Epidermal melanocyte (primary cell): ENCODE results near the gene AKNAD1.
A peak's percentile ranks its signal among the peaks of the same experiment; 100 is the strongest.
"Not testable (repeated sequence)": the region's sequence is repeated elsewhere in the genome, so short reads cannot be mapped to it uniquely, and the experiment has no call there.

Experiments
- DNase-seq: peaks from one replicate; pipeline ENCODE4 v3.0.0; 2011; ENCODE audit warnings: low spot score; ENCODE audit not compliant: insufficient read length

Gene AKNAD1

GRCh38 chr1:108856994-108857393 is at the start of gene AKNAD1:
Gene AKNAD1, minus strand, starts transcription at chr1:108857094. Its CDS starts 4,430 bp downstream, at chr1:108852664.
- no peak for DNase-seq

GRCh38 chr1:108901106-108901505 is 44.2 kb upstream of the AKNAD1 start:
- DNase-seq, result no peak

- peak; percentile 36 for DNase-seq
These were observed 41.2 kb upstream of the AKNAD1 start for GRCh38 chr1:108897865-108898720.

- DNase-seq, result no peak
These were observed 39.6 kb upstream of the AKNAD1 start for GRCh38 chr1:108896146-108897145.

- DNase-seq, result no peak
These were observed 36.2 kb upstream of the AKNAD1 start for GRCh38 chr1:108893141-108893530.

DNA sequence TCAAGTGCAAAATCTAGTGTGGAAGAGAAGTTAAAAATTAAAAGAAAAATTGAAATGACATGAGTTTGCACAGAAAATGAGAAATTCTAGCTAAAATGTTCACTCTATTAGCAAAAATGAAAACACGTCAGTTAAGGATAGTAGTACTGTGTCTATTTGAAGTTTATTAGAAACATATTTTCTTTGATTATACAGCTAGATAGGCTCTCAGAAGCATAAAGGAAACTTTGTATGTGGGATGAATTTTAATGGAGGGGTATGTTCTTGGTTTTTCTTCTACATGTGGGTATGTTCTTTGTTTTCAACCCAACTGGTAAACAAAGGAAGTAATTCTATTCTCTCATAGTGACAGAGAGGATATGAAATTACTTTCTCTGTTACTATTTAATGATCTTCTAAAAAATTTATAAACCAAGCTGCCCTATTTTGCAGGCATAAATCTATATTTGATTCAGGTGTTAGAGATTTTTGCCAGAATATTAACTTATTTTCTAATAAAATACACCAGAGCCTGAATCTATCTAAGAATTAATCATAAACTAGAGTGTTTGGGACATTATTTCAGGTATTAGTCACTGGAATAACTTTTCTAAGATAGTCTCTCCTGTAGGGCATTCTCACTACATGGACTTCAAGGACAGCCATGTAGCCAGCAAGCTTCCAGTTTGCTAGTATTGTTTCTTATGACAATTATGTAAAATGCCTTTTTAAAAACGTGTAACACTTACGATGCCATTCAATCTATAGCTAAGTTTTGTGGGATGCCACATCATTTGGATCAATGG is 35.7 kb upstream of the AKNAD1 start:
- no peak for DNase-seq

DNA sequence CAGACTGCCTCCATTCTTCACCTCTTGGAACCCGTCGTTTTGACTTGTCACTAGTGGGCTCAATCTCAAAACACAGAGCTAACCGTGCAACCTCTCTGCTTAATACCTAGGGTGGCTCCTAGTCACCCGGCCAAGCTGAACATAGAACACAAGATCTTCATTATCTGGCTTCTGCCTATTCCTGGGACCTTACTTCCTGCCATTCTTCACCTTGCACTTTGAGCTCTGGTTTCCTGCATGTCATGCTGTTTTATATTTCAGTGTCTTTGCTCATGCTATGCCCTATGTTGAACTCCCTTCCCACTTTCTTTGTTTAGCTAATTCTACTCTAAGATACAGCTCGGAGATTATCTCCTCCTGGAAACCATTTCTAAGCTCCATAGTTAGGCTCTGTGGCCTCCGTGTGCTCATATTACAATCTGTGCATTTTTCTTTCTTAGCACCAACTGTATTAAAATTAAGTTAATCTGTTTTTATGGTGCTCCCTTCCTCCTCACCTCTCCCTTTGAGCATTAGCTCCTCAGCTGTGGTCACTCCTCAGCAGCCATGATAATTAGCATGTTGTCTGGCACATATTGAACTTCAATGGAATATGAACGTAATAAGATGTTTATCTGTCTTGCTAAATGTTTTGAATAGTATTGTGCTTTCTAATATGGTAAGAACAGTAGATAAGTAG is 33.0 kb upstream of the AKNAD1 start:
- DNase-seq, result no peak

GRCh38 chr1:108889006-108889645 is 32.2 kb upstream of the AKNAD1 start:
- not testable (repeated sequence) for DNase-seq

GRCh38 chr1:108886292-108886691 is 29.4 kb upstream of the AKNAD1 start:
- DNase-seq, result no peak

- no peak for DNase-seq
These were observed 28.1 kb upstream of the AKNAD1 start for GRCh38 chr1:108884968-108885367.

DNA sequence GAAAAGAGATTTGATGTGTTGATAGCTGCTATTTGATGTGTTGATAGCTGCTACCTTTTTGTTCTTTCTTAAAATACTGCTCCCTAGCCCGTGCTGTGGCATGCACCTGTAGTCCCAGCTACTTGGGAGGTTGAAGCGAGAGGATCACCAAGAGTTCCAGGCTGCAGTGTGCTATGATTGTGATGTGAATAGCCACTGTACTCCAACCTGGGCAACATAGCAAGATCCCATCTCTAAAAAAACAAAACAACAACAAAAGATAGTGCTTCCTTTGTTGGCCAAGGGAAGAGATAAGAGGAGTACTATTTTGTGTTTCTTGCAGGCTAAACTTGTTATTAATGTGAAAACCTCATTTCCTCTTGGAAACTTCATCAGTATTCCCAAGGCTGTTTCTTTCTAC is 25.9 kb upstream of the AKNAD1 start:
- DNase-seq, result no peak

GRCh38 chr1:108881369-108881768 is 24.5 kb upstream of the AKNAD1 start:
- no peak for DNase-seq

DNA sequence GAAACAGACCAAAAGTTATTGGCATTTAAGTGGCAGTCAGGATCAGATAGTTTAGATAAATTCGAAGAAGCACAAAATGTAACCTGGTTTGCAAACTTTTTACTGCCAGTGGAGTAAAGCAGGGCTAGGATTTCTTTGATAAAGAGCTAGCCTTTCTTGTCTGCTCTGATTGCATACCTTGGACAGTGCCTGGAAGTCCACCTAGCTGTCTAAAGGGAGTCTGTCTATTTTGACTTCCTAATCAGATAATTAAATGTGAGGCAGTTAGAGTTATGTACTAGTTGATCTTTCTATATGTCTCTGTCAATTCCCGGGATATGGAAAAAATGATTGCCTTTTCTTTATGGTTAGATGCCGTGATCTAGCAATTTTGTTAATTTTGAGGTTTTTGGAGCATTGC is 24.0 kb upstream of the AKNAD1 start:
- DNase-seq, result no peak

DNA sequence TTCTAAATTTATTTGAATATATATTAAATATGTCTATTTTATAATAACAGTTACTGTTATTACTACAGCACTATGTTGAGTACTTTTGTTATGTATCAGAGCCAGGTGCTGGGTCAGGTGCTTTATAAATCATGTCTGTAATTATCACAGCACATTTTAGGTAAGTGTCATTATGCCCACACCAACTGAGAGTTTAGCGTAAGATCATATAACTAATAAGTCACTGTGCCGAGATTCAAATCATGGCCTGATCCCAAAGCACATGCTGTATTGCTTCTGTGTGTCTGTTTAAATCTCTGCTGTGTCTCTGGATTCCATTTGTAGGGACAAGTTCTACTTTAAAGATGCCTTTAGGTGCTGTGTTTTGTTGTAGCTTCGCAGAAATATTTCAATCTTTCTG is 21.8 kb upstream of the AKNAD1 start:
- no peak for DNase-seq

- no peak for DNase-seq
These were observed 21.2 kb upstream of the AKNAD1 start for GRCh38 chr1:108878160-108878469.

DNA sequence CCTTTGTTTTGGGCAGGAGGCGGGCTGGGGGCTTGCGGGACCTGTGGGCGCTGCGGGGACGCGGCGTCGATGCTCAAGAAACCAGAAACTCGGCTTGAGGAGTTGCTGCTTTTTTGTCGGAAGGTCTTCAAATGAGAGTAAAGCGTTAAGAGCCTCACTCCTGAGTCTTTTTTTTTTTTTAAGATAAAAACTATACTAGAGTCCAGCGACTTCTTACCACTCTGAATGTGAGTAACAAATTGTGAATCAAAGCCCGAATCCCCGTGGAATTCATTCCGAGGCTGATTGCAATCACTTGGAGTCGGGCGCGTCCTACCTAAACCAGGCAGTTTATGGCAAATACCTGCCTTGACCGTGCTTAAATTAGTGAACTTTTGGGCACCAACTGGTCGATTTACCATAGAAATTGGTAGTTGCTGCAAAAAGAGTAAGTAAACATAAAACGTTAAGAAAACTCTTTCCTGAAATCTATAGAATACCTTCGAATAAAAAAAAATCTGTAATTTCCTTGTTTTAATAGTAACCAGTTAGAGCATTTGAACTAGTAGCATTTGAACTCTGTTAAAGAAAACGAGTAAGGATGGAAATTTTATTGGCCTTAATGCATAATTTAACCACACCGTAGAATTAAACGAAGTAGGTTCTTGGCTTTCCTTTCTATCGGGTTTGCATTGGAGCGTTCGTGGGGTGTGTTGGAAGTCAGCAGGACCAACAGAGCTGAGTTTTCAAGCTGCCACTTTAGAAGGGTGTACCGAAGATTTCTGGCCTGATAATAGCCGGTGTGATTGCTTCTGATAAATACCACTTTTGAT is 20.7 kb upstream of the AKNAD1 start:
- no peak for DNase-seq

DNA sequence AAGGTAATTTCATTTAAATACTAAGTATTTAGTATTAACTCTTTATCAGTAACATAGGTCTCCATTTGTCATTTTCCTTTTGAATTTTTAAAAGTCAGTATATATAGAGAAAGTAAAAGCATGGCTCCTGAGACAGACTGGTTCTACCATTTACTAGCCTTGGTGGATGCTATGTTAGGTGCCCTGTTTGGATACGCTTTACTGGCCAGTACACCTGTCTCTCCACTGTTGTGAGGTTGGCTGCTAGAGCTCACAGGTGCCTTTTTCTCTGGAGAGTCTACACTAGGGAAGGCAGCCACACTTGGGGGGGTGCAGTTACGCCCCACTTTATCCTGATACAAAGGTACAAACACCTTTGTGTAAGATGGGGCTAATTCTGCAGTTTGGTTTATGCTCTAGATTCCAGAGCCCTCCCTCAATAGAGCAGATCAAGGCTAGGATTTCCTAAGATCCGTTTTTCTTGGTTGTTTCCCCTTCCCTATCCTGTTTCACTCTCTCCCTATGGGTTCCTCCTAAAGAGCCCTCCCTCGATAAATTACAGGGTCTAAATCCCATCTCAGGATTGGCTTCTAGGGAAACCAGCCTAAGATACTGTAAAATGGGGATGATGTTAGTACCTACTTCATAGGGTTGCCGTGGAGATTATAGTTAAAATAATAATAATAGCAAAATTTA is 14.3 kb upstream of the AKNAD1 start:
- no peak for DNase-seq

- DNase-seq, result no peak
These were observed 8.5 kb upstream of the AKNAD1 start for GRCh38 chr1:108865316-108865910.

GRCh38 chr1:108863984-108864383 is 7.1 kb upstream of the AKNAD1 start:
- no peak for DNase-seq
